HepG2 (cell line): Measurements from ENCODE around the gene VSX1. TPM values are rescaled to one million over a fixed set of nuclear protein-coding genes. Genes with fewer than 3 reads are reported as not detected.

ENCODE experiments used
- AHR ChIP-seq: IDR thresholded peaks from 2 replicates; pipeline ENCODE4 v1.6.1; 2018; ENCODE audit warnings: missing genetic modification reagents, missing compliant biosample characterization
- ATF7-NPFF ChIP-seq: sonication (generic); formaldehyde crosslinking; IDR thresholded peaks from 2 replicates; pipeline ENCODE4 v1.8.1; 2023; ENCODE audit warnings: mild to moderate bottlenecking, low read depth, missing genetic modification reagents, moderate library complexity
- BRCA1 ChIP-seq: sonication (generic); formaldehyde crosslinking; IDR thresholded peaks from 2 replicates; pipeline ENCODE4 v1.4.0; 2020; ENCODE audit warnings: missing genetic modification reagents
- DR1 ChIP-seq: sonication (generic); formaldehyde crosslinking; IDR thresholded peaks from 2 replicates; pipeline ENCODE4 v1.8.0; 2021; ENCODE audit warnings: mild to moderate bottlenecking, missing genetic modification reagents, inconsistent platforms
- GATA4 ChIP-seq: sonication (generic); IDR thresholded peaks from 2 replicates; pipeline ENCODE4 v1.6.1; 2016; ENCODE audit warnings: antibody characterized with exemption, low read depth, borderline replicate concordance
- GMEB1 ChIP-seq: sonication (generic); formaldehyde crosslinking; IDR thresholded peaks from 2 replicates; pipeline ENCODE4 v1.5.1; 2020; ENCODE audit warnings: missing genetic modification reagents, mild to moderate bottlenecking, borderline replicate concordance
- NR3C1 ChIP-seq: sonication (generic); formaldehyde crosslinking; IDR thresholded peaks from 2 replicates; pipeline ENCODE4 v1.4.0; 2020; ENCODE audit warnings: missing genetic modification reagents
- PPARG ChIP-seq: conservative IDR thresholded peaks from 2 replicates; pipeline ENCODE4 v1.6.1; 2016; ENCODE audit warnings: missing biosample characterization, missing genetic modification reagents
- RAD21 ChIP-seq: fragments of 450-650 bp; formaldehyde crosslinking; IDR thresholded peaks from 2 replicates; pipeline ENCODE4 v1.5.0; 2020; ENCODE audit warnings: mild to moderate bottlenecking
- RARG ChIP-seq: sonication (generic); formaldehyde crosslinking; IDR thresholded peaks from 2 replicates; pipeline ENCODE4 v1.4.0; 2020; ENCODE audit warnings: low read depth, mild to moderate bottlenecking, missing genetic modification reagents
- RFX3 ChIP-seq: IDR thresholded peaks from 2 replicates; pipeline ENCODE4 v1.6.1; 2016; ENCODE audit warnings: missing biosample characterization, missing genetic modification reagents
- SIN3A ChIP-seq: IDR thresholded peaks from 2 replicates; pipeline ENCODE4 v1.6.1; 2011; ENCODE audit warnings: low read depth, mild to moderate bottlenecking, control low read depth, low read length, borderline replicate concordance
- SIX4 ChIP-seq: sonication (generic); formaldehyde crosslinking; IDR thresholded peaks from 2 replicates; pipeline ENCODE4 v1.4.0; 2020; ENCODE audit warnings: missing genetic modification reagents
- SNAPC4 ChIP-seq: sonication (generic); formaldehyde crosslinking; IDR thresholded peaks from 2 replicates; pipeline ENCODE4 v1.4.0; 2020; ENCODE audit warnings: mild to moderate bottlenecking, missing genetic modification reagents
- SNAPC5 ChIP-seq: sonication (generic); formaldehyde crosslinking; IDR thresholded peaks from 2 replicates; pipeline ENCODE4 v1.8.1; 2023; ENCODE audit warnings: mild to moderate bottlenecking, missing genetic modification reagents, borderline replicate concordance
- TBL1XR1 ChIP-seq: fragments of 150-350 bp; IDR thresholded peaks from 2 replicates; pipeline ENCODE4 v1.6.1; 2014; ENCODE audit warnings: borderline replicate concordance, low read length; ENCODE audit not compliant: partially characterized antibody
- THYN1 ChIP-seq: sonication (generic); formaldehyde crosslinking; IDR thresholded peaks from 2 replicates; pipeline ENCODE4 v1.8.1; 2023; ENCODE audit warnings: low read depth, mild to moderate bottlenecking, moderate library complexity, missing genetic modification reagents, borderline replicate concordance
- ZKSCAN5 ChIP-seq: sonication (generic); formaldehyde crosslinking; IDR thresholded peaks from 2 replicates; pipeline ENCODE4 v1.5.1; 2020; ENCODE audit warnings: mild to moderate bottlenecking, missing genetic modification reagents
- ZMYM3 ChIP-seq: sonication (generic); formaldehyde crosslinking; IDR thresholded peaks from 2 replicates; pipeline ENCODE4 v1.5.1; 2020; ENCODE audit warnings: mild to moderate bottlenecking, missing genetic modification reagents
- ZNF3 ChIP-seq: IDR thresholded peaks from 2 replicates; pipeline ENCODE4 v1.7.0; 2017; ENCODE audit warnings: inconsistent platforms
- ZNF335 ChIP-seq: sonication (generic); formaldehyde crosslinking; IDR thresholded peaks from 2 replicates; pipeline ENCODE4 v1.4.0; 2020; ENCODE audit warnings: missing genetic modification reagents
- ZNF441 ChIP-seq: sonication (generic); formaldehyde crosslinking; IDR thresholded peaks from 2 replicates; pipeline ENCODE4 v1.7.0; 2021; ENCODE audit warnings: missing genetic modification reagents, borderline replicate concordance
- ZNF513 ChIP-seq: sonication (generic); formaldehyde crosslinking; conservative IDR thresholded peaks from 2 replicates; pipeline ENCODE4 v1.5.0; 2020; ENCODE audit warnings: missing genetic modification reagents
- ZNF773 ChIP-seq: sonication (generic); formaldehyde crosslinking; IDR thresholded peaks from 2 replicates; pipeline ENCODE4 v1.4.0; 2020; ENCODE audit warnings: missing genetic modification reagents, borderline replicate concordance
- ZNF792 ChIP-seq: IDR thresholded peaks from 2 replicates; pipeline ENCODE4 v1.6.1; 2016
- polyA plus RNA-seq, 8 experiments: library from polyadenylated mRNA; depleted of rRNA in 3 of 8; stranded (reverse) in 7 of 8; unstranded in 1 of 8; fragments of >200 nt; fragmentation: Illumina TruSeq in 4 of 8; extraction: Trizol in 4 of 8; gene quantifications; 2 replicates each; pipeline versions ENCODE4 v1.2.1 to v1.2.3, GENCODE V29; 2011 to 2016; ENCODE audit warnings: low read depth in 4 of 8, missing spikeins in 1 of 8, mixed read lengths in 1 of 8; ENCODE audit not compliant: insufficient read depth in 1 of 8
- total RNA-seq, 5 experiments: library from RNA; depleted of rRNA; stranded (reverse); fragments of >200 nt; fragmentation: Illumina TruSeq; extraction: Trizol; gene quantifications; 2 replicates each; pipeline ENCODE4 v1.2.3, GENCODE V29; 2016; ENCODE audit warnings: low read depth in 1 of 5

Gene VSX1
- total and polyA plus RNA-seq, 2 of the 13 experiments (the other 11 are each of a cell fraction or from before 2014, with no cell fraction given): 0.04 TPM; not detected in 1

- TF ChIP-seq NR3C1 (CRISPR knock-in tag): no peak
- no peak for TF ChIP-seq AHR (CRISPR knock-in tag)
- no peak for TF ChIP-seq TBL1XR1
- no peak for TF ChIP-seq RARG
- no peak for TF ChIP-seq ZNF792 (CRISPR knock-in tag)
- 0 out of 2 replicates have a peak, but pooled peaks have one; percentile 4 for TF ChIP-seq RAD21
- TF ChIP-seq ZNF3 (CRISPR knock-in tag): no peak
- no peak for TF ChIP-seq BRCA1 (CRISPR knock-in tag)
- TF ChIP-seq GMEB1 (CRISPR knock-in tag): no peak
- no peak for TF ChIP-seq SNAPC4 (CRISPR knock-in tag)
- TF ChIP-seq SNAPC5 (CRISPR knock-in tag): no peak
- no peak for TF ChIP-seq ZNF773 (CRISPR knock-in tag)
- TF ChIP-seq ZNF513: no peak
- TF ChIP-seq SIN3A: no peak
- TF ChIP-seq THYN1: no peak
- no peak for TF ChIP-seq PPARG (CRISPR knock-in tag)
- TF ChIP-seq DR1 (CRISPR knock-in tag): no peak
- TF ChIP-seq ZNF335 (CRISPR knock-in tag): no peak
- TF ChIP-seq GATA4: no peak
- no peak for TF ChIP-seq ATF7-NPFF (CRISPR knock-in tag)
- no peak for TF ChIP-seq ZNF441 (CRISPR knock-in tag)
- TF ChIP-seq RFX3: no peak
- no peak for TF ChIP-seq ZKSCAN5 (CRISPR knock-in tag)
- TF ChIP-seq SIX4 (CRISPR knock-in tag): no peak
- no peak; the same call in 1 of the 2 replicates for TF ChIP-seq ZMYM3 (CRISPR knock-in tag)
Measured at GRCh38 chr20:25046181-25046641, 35.7 kb downstream of the VSX1 start (continued).
